Left hindlimb (tissue), 1 donor: ENCODE results near the gene OSBPL6.

Experiments
- DNase-seq: peaks from one replicate; pipeline ENCODE4 v3.0.0-alpha.2; 2018

Gene OSBPL6

GRCh38 chr2:178242552-178242883 is 48.2 kb downstream of the OSBPL6 start:
- no peak for DNase-seq

DNA sequence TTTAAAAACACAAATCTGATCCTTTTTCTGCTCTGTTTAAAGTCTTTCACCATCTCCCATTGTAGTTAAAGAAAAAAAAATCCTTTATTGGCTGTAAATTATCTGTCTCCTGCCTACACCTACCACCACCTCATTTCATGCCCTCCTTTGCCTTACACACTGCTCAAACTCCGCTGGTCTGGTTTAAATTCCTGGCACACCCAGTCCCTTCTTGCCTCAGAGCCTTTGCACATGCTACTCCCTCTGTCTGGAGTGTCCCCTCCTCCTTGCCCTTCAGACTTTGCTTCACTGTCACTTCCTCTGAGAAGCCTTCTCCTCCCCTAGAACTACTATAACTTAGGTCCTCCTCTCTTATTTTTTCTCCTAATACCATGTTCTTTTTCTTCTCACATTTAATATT is 49.6 kb downstream of the OSBPL6 start:
- DNase-seq: no peak

- DNase-seq: no peak
Observed at GRCh38 chr2:178244777-178245176, 50.5 kb downstream of the OSBPL6 start.

GRCh38 chr2:178246696-178247095 is 52.4 kb downstream of the OSBPL6 start:
- DNase-seq: no peak

DNA sequence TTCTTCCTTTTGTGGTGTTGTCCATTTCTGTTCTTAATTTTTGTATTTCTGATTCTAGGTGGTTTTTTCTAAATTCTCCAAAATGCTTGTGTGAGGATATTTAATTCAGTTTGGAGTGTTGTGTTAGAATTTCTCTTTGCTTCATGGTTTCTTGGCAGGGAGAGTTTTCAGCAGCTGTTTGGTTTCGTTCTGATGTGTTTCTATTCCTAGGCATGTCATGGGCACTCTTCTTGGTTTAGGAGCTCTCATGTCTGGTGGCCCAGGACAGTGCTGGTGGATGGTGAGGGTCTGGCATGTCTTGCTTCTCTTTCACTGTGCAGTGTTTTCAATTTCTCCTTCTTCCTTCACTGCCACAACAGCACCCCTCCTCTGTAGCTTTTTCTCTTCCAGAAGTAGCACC is 52.9 kb downstream of the OSBPL6 start:
- no peak for DNase-seq

- DNase-seq: no peak
Observed at GRCh38 chr2:178250429-178250828, 56.1 kb downstream of the OSBPL6 start.

GRCh38 chr2:178251151-178251955 is 57.0 kb downstream of the OSBPL6 start:
- DNase-seq: no peak

GRCh38 chr2:178256382-178257042 is 62.2 kb downstream of the OSBPL6 start:
- no peak for DNase-seq

- no peak for DNase-seq
Observed at GRCh38 chr2:178257127-178257526, 62.8 kb downstream of the OSBPL6 start.

GRCh38 chr2:178258916-178259315 is 64.6 kb downstream of the OSBPL6 start:
- DNase-seq: no peak

GRCh38 chr2:178263159-178263860 is 69.0 kb downstream of the OSBPL6 start:
- no peak for DNase-seq

DNA sequence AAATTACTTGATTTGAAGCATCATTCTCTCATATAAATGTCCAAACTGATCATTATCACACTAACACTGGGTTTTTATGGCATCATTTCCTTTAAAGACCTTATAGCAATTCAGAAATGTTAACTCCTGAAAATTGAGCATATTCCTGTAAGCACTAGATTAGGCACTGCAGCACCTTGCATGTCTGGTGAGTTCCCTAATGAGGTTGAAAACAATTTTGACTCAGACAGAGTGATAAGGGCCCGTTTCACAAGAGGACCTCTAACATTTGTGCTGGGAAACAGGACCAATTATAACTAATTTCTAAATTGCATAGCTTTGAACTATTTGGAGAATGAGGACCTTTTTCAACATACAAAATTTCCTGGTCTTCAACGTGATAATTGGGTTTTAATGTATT is 69.9 kb downstream of the OSBPL6 start:
- DNase-seq: no peak

DNA sequence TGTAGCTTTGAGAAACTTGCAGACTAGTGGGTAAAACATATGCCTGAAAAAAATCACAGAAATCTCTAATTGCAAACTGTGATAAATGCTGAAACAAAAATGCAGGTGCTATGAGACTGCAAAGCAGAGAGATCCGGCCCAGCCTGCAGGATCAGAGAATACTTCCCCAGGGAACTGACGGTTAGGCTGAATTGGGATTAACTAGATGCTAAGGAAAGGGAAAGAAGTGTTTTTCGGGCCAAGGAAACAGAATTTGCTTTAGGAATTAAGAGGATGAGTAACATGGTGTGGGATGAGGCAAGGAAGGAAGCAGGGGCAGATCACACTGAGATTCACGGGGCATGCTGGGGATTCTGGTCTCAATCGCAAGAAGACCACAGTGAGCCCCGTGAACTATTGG is 71.5 kb downstream of the OSBPL6 start:
- DNase-seq: no peak

GRCh38 chr2:178266445-178266844 is 72.1 kb downstream of the OSBPL6 start:
- no peak for DNase-seq

- DNase-seq: no peak
Observed at GRCh38 chr2:178267660-178268059, 73.3 kb downstream of the OSBPL6 start.

GRCh38 chr2:178268435-178268834 is 74.1 kb downstream of the OSBPL6 start:
- DNase-seq: no peak

DNA sequence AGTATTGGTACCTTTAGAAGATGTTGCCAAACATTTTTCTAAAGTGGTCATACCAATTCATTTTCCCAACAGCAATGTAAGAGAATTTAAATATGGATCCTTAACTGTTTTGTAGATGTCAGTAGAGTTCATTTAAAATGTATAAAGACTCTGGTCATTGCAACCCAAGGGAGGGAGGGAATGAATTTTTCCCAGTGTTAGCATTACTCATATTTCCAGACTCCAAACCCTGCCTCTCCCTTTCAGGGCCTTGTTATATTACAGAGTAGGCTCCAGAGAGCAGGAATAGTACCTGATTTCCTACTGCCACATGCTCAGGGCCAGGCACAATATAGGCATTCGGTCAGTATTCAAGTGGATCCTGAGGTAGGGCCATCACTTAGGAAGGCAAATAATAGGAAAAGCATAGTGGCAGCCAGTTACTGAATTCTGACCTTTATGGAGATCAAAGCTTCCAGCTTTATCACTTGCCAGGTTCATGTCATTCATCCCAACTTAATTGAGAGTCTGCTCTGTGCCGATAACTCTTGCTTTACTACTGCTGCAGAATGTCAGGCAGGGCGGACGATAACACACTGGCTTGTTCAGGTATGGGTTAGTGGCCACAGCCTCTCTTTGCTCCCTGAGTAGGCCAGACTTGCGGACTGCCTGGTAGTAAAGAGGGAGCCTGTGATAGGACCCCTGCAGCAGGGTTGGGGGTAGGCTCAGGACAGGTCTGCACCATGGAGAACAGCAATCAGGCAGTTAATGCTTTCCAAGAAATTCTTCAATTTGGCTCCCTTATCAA is 75.3 kb downstream of the OSBPL6 start:
- DNase-seq: no peak

- DNase-seq: no peak
Observed at GRCh38 chr2:178270338-178270737, 76.0 kb downstream of the OSBPL6 start.

DNA sequence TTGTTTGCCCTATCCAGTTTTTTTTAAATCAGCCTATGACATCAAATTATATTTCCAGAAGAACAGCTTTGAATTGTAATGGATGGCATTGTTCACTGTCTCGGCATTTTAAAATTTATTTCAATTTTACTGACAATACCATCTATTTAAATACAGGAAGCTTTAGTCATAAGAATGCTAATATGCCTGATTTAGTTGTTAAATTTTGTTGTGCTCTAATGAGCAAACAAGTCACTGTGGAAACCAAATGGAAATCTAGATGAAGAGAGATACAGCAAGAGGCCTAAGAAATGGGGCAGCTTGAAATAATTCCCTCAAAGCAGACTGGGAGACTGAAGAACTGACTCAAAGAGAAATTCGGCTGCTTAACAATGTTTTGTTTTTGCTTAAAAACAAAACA is 76.8 kb downstream of the OSBPL6 start:
- no peak for DNase-seq

GRCh38 chr2:178271629-178272333 is 77.5 kb downstream of the OSBPL6 start:
- peak; percentile 69 for DNase-seq

DNA sequence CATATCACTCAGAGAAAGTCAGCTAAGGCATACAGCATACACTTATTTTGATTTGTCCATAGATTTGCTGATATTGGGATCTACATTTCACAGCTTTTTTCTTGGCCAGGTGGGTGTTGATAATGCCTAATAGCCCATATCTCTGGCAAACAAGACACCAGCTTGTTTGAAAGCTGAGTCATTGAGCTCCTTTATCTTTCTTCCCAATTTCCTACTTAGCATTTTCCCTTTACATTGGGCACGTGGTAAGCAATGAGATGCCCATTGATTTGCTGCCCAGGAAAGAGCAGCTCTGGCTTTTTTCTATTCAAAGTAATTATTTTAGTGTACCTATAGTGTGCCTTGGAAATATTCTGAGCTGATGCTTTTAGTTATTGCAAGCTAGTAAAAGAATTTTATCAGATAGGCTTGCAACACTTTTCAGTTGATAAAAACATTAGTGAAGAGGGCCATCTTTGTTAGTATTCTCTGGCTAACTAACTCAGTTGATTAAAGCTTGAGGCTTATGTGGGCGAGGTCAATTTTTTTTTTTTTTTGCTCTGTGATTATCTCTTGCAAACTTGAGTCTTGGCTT is 79.6 kb downstream of the OSBPL6 start:
- no peak for DNase-seq

GRCh38 chr2:178275600-178275999 is 81.3 kb downstream of the OSBPL6 start:
- no peak for DNase-seq
